ENCODE data around the gene ALG1.

GRCh38 chr16:5028950-5029475 is 42.6 kb upstream of the ALG1 start:
- TF ChIP-seq, protein P1, sequence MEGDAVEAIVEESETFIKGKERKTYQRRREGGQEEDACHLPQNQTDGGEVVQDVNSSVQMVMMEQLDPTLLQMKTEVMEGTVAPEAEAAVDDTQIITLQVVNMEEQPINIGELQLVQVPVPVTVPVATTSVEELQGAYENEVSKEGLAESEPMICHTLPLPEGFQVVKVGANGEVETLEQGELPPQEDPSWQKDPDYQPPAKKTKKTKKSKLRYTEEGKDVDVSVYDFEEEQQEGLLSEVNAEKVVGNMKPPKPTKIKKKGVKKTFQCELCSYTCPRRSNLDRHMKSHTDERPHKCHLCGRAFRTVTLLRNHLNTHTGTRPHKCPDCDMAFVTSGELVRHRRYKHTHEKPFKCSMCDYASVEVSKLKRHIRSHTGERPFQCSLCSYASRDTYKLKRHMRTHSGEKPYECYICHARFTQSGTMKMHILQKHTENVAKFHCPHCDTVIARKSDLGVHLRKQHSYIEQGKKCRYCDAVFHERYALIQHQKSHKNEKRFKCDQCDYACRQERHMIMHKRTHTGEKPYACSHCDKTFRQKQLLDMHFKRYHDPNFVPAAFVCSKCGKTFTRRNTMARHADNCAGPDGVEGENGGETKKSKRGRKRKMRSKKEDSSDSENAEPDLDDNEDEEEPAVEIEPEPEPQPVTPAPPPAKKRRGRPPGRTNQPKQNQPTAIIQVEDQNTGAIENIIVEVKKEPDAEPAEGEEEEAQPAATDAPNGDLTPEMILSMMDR (IDR thresholded peaks at IDR 0.05; ENCODE audit: poor library complexity) = no peak
- no peak for TF ChIP-seq EZH2 (IDR thresholded peaks at IDR 0.05; ENCODE audit: borderline replicate concordance)
- TF ChIP-seq EZH2phosphoT487 (IDR thresholded peaks at IDR 0.05; ENCODE audit: low read depth, severe bottlenecking, unreplicated experiment) = no peak
